B cell (primary cell): Measurements from ENCODE around the gene ABCA7. TPM values are rescaled to one million over a fixed set of nuclear protein-coding genes. Genes with fewer than 3 reads are reported as not detected.

ENCODE experiments used
- ATAC-seq: fragments of 200-7000 bp; cut with Tn5 transposase; one replicate; pipeline ENCODE4 v1.10.0; 2021; ENCODE audit warnings: low read depth, mild to moderate bottlenecking, moderate number of reproducible peaks, moderate library complexity
- CTCF ChIA-PET: fragments of 350-600 bp; sonication (Branson Sonifier 250); formaldehyde crosslinking; loops from one replicate; lab custom pipeline; 2021; ENCODE audit warnings: antibody characterized with exemption, inconsistent platforms; lab: Charles Lee
- POLR2A ChIA-PET: fragments of 350-600 bp; sonication (Branson Sonifier 250); formaldehyde crosslinking; loops from one replicate; lab custom pipeline; 2021; ENCODE audit warnings: antibody characterized with exemption; lab: Charles Lee
- DNase-seq: peaks from one replicate; pipeline ENCODE4 v3.0.0; 2013
- H2AFZ ChIP-seq: 2 replicates; pipeline ENCODE4 v1.6.1; 2012; ENCODE audit warnings: mild to moderate bottlenecking, low read depth, low read length; ENCODE audit not compliant: insufficient read depth, poor library complexity, severe bottlenecking
- H3K27ac ChIP-seq, 2 donors: 1 replicate in 1 of 2; 2 replicates in 1 of 2; pipeline ENCODE4 v1.5.1; 2012 to 2013; ENCODE audit warnings: low read length in 2 of 2, mild to moderate bottlenecking in 2 of 2, moderate library complexity in 1 of 2
- H3K27me3 ChIP-seq, 4 experiments: fragments of 200-600 bp in 1 of 4; sonication (generic) in 1 of 4; replicated peaks in 1 of 4; 1 replicate in 2 of 4; 2 replicates in 2 of 4; pipeline versions ENCODE4 v1.6.1 to v1.7.0; 2013 to 2016; ENCODE audit warnings: low read length in 3 of 4, mild to moderate bottlenecking in 2 of 4, mixed read lengths in 1 of 4, moderate library complexity in 1 of 4; ENCODE audit not compliant: insufficient read depth in 4 of 4, control insufficient read depth in 3 of 4; ENCODE audit errors: control extremely low read depth in 1 of 4
- H3K36me3 ChIP-seq, 2 experiments: replicated peaks in 1 of 2; 1 replicate in 1 of 2; 2 replicates in 1 of 2; pipeline versions ENCODE4 v1.6.1 to v1.7.1; 2013; ENCODE audit warnings: low read length in 1 of 2; ENCODE audit not compliant: insufficient read depth in 2 of 2, control insufficient read depth in 1 of 2; ENCODE audit errors: control extremely low read depth in 1 of 2, extremely low read depth in 1 of 2
- H3K4me1 ChIP-seq, 2 donors: fragments of 200-600 bp in 1 of 2; sonication (generic) in 1 of 2; 1 replicate in 1 of 2; 2 replicates in 1 of 2; pipeline versions ENCODE4 v1.5.1 to v1.6.1; 2013 to 2017; ENCODE audit warnings: low read length in 2 of 2; ENCODE audit not compliant: control insufficient read depth in 2 of 2, insufficient read depth in 2 of 2
- H3K4me2 ChIP-seq: replicated peaks from 2 replicates; pipeline ENCODE3; 2012; ENCODE audit warnings: mild to moderate bottlenecking, low read depth, low read length; ENCODE audit not compliant: poor library complexity, severe bottlenecking
- H3K4me3 ChIP-seq, 5 experiments: fragments of 200-600 bp in 1 of 5; sonication (generic) in 1 of 5; 1 replicate in 3 of 5; 2 replicates in 2 of 5; pipeline versions ENCODE4 v1.5.1 to v1.7.0; 2011 to 2016; ENCODE audit warnings: low read length in 4 of 5, mild to moderate bottlenecking in 4 of 5, low read depth in 2 of 5, control low read depth in 1 of 5, moderate library complexity in 1 of 5; ENCODE audit not compliant: insufficient read depth in 1 of 5; ENCODE audit errors: control extremely low read depth in 1 of 5, extremely low read depth in 1 of 5
- H3K79me2 ChIP-seq: fragments of 200-600 bp; sonication (generic); one replicate; pipeline ENCODE4 v1.6.0; 2016; ENCODE audit warnings: low read length; ENCODE audit not compliant: control insufficient read depth, insufficient read depth
- H3K9ac ChIP-seq: fragments of 200-600 bp; sonication (generic); 2 replicates; pipeline ENCODE4 v1.6.1; 2017; ENCODE audit warnings: mild to moderate bottlenecking, low read length, moderate library complexity
- H3K9me3 ChIP-seq, 3 donors: one replicate each; pipeline versions ENCODE4 v1.6.1 to v1.7.1; 2013; ENCODE audit warnings: low read length in 2 of 3; ENCODE audit not compliant: control insufficient read depth in 2 of 3, insufficient read depth in 1 of 3; ENCODE audit errors: control extremely low read depth in 1 of 3
- H4K20me1 ChIP-seq: 2 replicates; pipeline ENCODE4 v1.6.0; 2012; ENCODE audit warnings: mild to moderate bottlenecking, low read length; ENCODE audit not compliant: insufficient read depth, control insufficient read depth, poor library complexity, severe bottlenecking
- H3K27ac Mint-ChIP-seq: one replicate; pipeline ENCODE4 v1.8.0; 2021; ENCODE audit warnings: mixed read lengths
- H3K27me3 Mint-ChIP-seq: one replicate; pipeline ENCODE4 v1.8.0; 2021; ENCODE audit warnings: mixed read lengths
- H3K4me1 Mint-ChIP-seq: one replicate; pipeline ENCODE4 v1.8.0; 2021; ENCODE audit warnings: mixed read lengths
- H3K4me3 Mint-ChIP-seq: one replicate; pipeline ENCODE4 v1.8.0; 2021; ENCODE audit warnings: mixed read lengths
- H3K9me3 Mint-ChIP-seq: one replicate; pipeline ENCODE4 v1.8.0; 2022; ENCODE audit warnings: mixed read lengths; ENCODE audit not compliant: insufficient read depth
- CTCF ChIP-seq: fragments of 200-600 bp; IDR thresholded peaks from one replicate; pipeline ENCODE4 v1.8.0; 2022; ENCODE audit warnings: antibody characterized with exemption, mild to moderate bottlenecking
- EZH2 ChIP-seq: IDR thresholded peaks from 2 replicates; pipeline ENCODE4 v1.6.1; 2012; ENCODE audit warnings: borderline replicate concordance, low read depth, mild to moderate bottlenecking, moderate library complexity, low read length; ENCODE audit not compliant: insufficient read depth, poor library complexity, severe bottlenecking
- WGBS: methylation state at CpG from one replicate; pipeline ENCODE4 v1.1.5; 2013; ENCODE audit warnings: missing lambda C conversion rate; ENCODE audit not compliant: insufficient coverage; 5-methylcytosine and 5-hydroxymethylcytosine counted together
- intact Hi-C: fragments of 100-400 bp; cut with micrococcal nuclease; formaldehyde crosslinking; loops from one replicate; pipeline ENCODE4 v1.10.0; 2022
- polyA plus RNA-seq: library from polyadenylated mRNA; depleted of rRNA; stranded (reverse); fragments of >200 nt; gene quantifications from 2 replicates; pipeline ENCODE4 v1.2.3, GENCODE V29; 2012
- total RNA-seq, 2 donors: library from RNA; stranded (reverse); fragments of 120-200 nt in 1 of 2; gene quantifications; 1 replicate in 1 of 2; 2 replicates in 1 of 2; pipeline versions ENCODE4 v1.2.3 to v1.2.4, GENCODE V29; 2013 to 2022

Gene ABCA7
- total and polyA plus RNA-seq, 2 donors (not counting 1 experiment from before 2014, with no cell fraction given): 192 to 281 TPM

GRCh38 chr19:1109032-1109551, 69.2 kb downstream of the ABCA7 start:
- ATAC-seq: no peak
- H3K79me2 ChIP-seq: peaks cover 21% of the 10 kb centered on the region
- H2AFZ ChIP-seq: no peak overlapping the region
- Mint-ChIP-seq H3K4me1 (peaks cover 15% of the 10 kb centered on the region), H3K27ac (no peak overlapping the region), H3K9me3 (no peaks in the 10 kb centered on the region), H3K4me3 (no peak overlapping the region), H3K27me3 (no peaks in the 10 kb centered on the region)
- CTCF ChIA-PET: no interaction called here
- intact Hi-C loops: no loop called here
- no peak overlapping the region for H3K27ac ChIP-seq
- TF ChIP-seq EZH2: no peak
- TF ChIP-seq CTCF: no peak
- 97% methylated on average over 26 of the region's 48 CpGs for WGBS
- no peaks in the 10 kb centered on the region for H3K9me3 ChIP-seq
- no peaks in the 10 kb centered on the region for H3K27me3 ChIP-seq
- no peak overlapping the region for H3K9ac ChIP-seq
- DNase-seq: peak; percentile 62
- H4K20me1 ChIP-seq: peaks cover 54% of the 10 kb centered on the region
- H3K4me2 ChIP-seq: no peak overlapping the region
- H3K36me3 ChIP-seq: peaks cover 0 to 42% of the 10 kb centered on the region in 2 experiments
- POLR2A ChIA-PET: no interaction called here
- no peak overlapping the region for H3K4me3 ChIP-seq
- peaks cover 10 to 41% of the 10 kb centered on the region in 2 donors for H3K4me1 ChIP-seq

GRCh38 chr19:1109697-1110671, 70.1 kb downstream of the ABCA7 start:
- no peak overlapping the region for H3K4me3 Mint-ChIP-seq
- H3K27me3 ChIP-seq: no peaks in the 10 kb centered on the region
- 97% methylated on average over 52 of the region's 54 CpGs for WGBS
- no peak for DNase-seq
- H4K20me1 ChIP-seq: peaks cover 53% of the 10 kb centered on the region
- ChIA-PET POLR2A (no interaction called here), CTCF (no interaction called here)
- no peak for TF ChIP-seq CTCF
- no peak for ATAC-seq
- H3K36me3 ChIP-seq: peaks cover 0 to 46% of the 10 kb centered on the region in 2 experiments
- H3K9me3 Mint-ChIP-seq: no peaks in the 10 kb centered on the region
- H3K79me2 ChIP-seq: peaks cover 18% of the 10 kb centered on the region
- peaks cover 9 to 40% of the 10 kb centered on the region in 2 donors for H3K4me1 ChIP-seq
- no peaks in the 10 kb centered on the region for H3K27me3 Mint-ChIP-seq
- H3K27ac ChIP-seq: no peak overlapping the region
- H3K9ac ChIP-seq: no peak overlapping the region
- no peak overlapping the region for H2AFZ ChIP-seq
- no peaks in the 10 kb centered on the region for H3K9me3 ChIP-seq
- intact Hi-C loops: loop anchor here (5.0 kb wide), 1 partner anchor 82 kb away; no protein-coding TSS in a partner anchor
- no peak overlapping the region for H3K4me3 ChIP-seq
- H3K4me1 Mint-ChIP-seq: peaks cover 12% of the 10 kb centered on the region
- H3K4me2 ChIP-seq: no peak overlapping the region
- H3K27ac Mint-ChIP-seq: peak overlapping the region; percentile 53
